SK-N-MC (cell line): Measurements from ENCODE around the gene C2orf42.
"Not testable (repeated sequence)": the region's sequence is repeated elsewhere in the genome, so short reads cannot be mapped to it uniquely, and the experiment has no call there.

ENCODE experiments used
- DNase-seq: peaks from one replicate; pipeline ENCODE4 v3.0.0-alpha.2; 2011; ENCODE audit warnings: low read depth, low spot score
- H3K27ac ChIP-seq: fragments of 200-600 bp; sonication (generic); 2 replicates; pipeline ENCODE4 v1.5.1; 2016; ENCODE audit warnings: mixed run types
- H3K36me3 ChIP-seq: fragments of 200-600 bp; sonication (generic); 2 replicates; pipeline ENCODE4 v1.6.1; 2017; ENCODE audit warnings: antibody characterized with exemption, low read length, mixed read lengths; ENCODE audit not compliant: insufficient read depth
- H3K4me3 ChIP-seq: fragments of 200-600 bp; sonication (generic); 2 replicates; pipeline ENCODE4 v1.5.1; 2016
- H3K9ac ChIP-seq: fragments of 200-600 bp; sonication (generic); 2 replicates; pipeline ENCODE4 v1.8.0; 2017; ENCODE audit warnings: mixed run types, mixed read lengths; ENCODE audit not compliant: insufficient read length
- H3K9me3 ChIP-seq: fragments of 200-600 bp; sonication (generic); 2 replicates; pipeline ENCODE4 v1.6.1; 2017; ENCODE audit warnings: low read depth, mild to moderate bottlenecking, antibody characterized with exemption, low read length, moderate library complexity, mixed read lengths
- EZH2 ChIP-seq: fragments of 200-600 bp; sonication (generic); IDR thresholded peaks from one replicate; pipeline ENCODE4 v1.6.1; 2017; ENCODE audit warnings: antibody characterized with exemption
- FOXP2 ChIP-seq: optimal IDR thresholded peaks from 2 replicates; pipeline ENCODE3; 2011; ENCODE audit warnings: mild to moderate bottlenecking, moderate library complexity; ENCODE audit not compliant: insufficient read depth; ENCODE audit errors: extremely low read length, control extremely low read depth
- POLR2AphosphoS5 ChIP-seq: IDR thresholded peaks from 2 replicates; pipeline ENCODE4 v1.6.1; 2012; ENCODE audit warnings: mild to moderate bottlenecking, low read depth, low read length, borderline replicate concordance

C2orf42 gene

GRCh38 chr2:70140791-70141211 is 50.0 kb downstream of the C2orf42 start:
- no peak overlapping the region for H3K4me3 ChIP-seq
- H3K9ac ChIP-seq = no peak overlapping the region
- DNase-seq = no peak
- peak overlapping the region; percentile 12; the same call in 1 of the 2 replicates for H3K27ac ChIP-seq
- no peaks in the 10 kb centered on the region for H3K36me3 ChIP-seq
- H3K9me3 ChIP-seq = no peaks in the 10 kb centered on the region
- TF ChIP-seq EZH2 (no peak), POLR2AphosphoS5 (no peak), FOXP2 (no peak)

DNA sequence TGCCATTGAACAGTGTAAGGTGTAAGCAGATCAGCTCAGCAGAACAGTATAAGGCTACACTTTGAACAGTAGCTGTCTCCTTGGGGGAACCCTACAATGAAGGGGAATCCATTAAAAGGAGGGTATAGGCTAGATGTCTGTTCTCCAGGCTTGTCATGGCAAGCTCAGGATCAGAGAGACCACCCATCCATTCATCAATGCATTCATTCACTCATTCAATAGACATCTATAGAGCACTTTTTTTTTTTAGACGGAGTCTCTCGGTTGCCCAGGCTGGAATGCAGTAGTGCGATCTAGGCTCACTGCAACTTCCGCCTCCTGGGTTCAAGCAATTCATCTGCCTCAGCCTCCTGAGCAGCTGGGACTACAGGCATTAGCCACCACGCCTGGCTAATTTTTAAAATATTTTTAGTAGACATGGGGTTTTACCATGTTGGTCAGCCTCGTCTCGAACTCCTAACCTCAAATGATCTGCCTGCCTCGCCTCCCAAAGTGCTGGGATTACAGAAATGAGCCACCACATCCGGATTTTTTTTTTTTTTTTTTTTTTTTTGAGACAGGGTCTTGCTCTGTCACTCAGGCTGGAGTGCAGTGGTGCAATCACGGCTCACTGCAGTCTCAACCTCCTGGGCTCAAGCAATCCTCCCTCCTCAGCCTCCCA is 56.4 kb downstream of the C2orf42 start:
- peak overlapping the region; percentile 98 for H3K27ac ChIP-seq
- not testable (repeated sequence) for DNase-seq, H3K9ac ChIP-seq

GRCh38 chr2:70133491-70134322 is 57.1 kb downstream of the C2orf42 start:
- TF ChIP-seq POLR2AphosphoS5 = no peak
- TF ChIP-seq FOXP2 = no peak
- no peak for TF ChIP-seq EZH2
- H3K9ac ChIP-seq = peak overlapping the region; percentile 80
- H3K27ac ChIP-seq = peak overlapping the region; percentile 98
- no peak overlapping the region for H3K4me3 ChIP-seq
- no peak for DNase-seq
- no peaks in the 10 kb centered on the region for H3K9me3 ChIP-seq
- H3K36me3 ChIP-seq = no peaks in the 10 kb centered on the region

More for the DNA sequence above, 56.4 kb downstream of the C2orf42 start:
- H3K4me3 ChIP-seq, H3K36me3 ChIP-seq, H3K9me3 ChIP-seq: not testable (repeated sequence)

GRCh38 chr2:70133127-70133452 is 57.7 kb downstream of the C2orf42 start:
- no peaks in the 10 kb centered on the region for H3K9me3 ChIP-seq
- H3K9ac ChIP-seq = peak overlapping the region; percentile 80
- H3K27ac ChIP-seq = peak overlapping the region; percentile 98
- H3K4me3 ChIP-seq = peak overlapping the region; percentile 80
- no peaks in the 10 kb centered on the region for H3K36me3 ChIP-seq
- no peak for DNase-seq
- no peak for TF ChIP-seq POLR2AphosphoS5
- no peak for TF ChIP-seq EZH2
- TF ChIP-seq FOXP2 = no peak

DNA sequence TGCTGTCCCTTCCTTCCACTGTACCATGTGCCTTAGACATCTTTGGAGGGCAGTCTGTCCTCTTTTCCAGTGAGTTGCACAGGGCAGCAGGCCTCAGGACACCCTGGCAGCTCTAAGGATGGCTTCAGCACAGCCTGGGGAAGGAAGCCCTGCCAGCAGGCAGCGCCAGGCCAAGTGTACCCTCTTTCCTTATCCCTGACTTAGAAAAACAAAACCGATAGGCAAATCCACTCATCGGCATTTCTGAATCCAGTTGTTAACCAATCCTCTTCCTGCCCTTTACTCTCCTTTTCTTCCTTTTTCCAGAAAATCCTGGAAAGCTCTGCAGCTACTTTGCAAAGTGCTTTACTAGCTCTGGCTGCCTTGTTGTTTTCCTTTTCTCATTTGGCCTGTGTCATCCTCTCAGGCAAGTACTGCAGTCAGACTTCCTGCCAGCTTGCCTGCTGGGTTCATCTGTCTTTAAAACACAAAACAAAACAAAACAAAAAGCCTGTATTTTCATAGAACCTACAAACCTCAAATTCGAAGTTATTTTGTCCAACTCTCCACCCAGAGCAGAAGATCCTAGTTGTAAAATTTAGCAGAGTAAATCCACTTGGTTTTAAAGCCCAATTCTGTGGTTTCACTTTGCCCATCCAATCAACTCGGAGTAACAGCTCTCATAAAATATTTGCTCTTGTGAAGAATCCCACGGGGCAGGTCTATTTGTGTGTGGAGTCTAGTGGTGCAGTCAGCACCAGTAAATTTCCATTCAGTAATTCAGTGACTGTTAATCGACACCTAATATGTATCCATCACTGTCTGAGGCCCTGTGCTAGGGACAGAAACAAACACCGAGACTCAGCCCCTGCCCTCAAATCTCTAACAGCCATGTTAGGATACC is 58.3 kb downstream of the C2orf42 start:
- TF ChIP-seq FOXP2 (no peak), EZH2 (no peak), POLR2AphosphoS5 (peak; percentile 57)
- Histone ChIP-seq H3K9ac (peak overlapping the region; percentile 80), H3K9me3 (no peaks in the 10 kb centered on the region), H3K27ac (peak overlapping the region; percentile 98), H3K4me3 (peak overlapping the region; percentile 80), H3K36me3 (no peaks in the 10 kb centered on the region)
- no peak for DNase-seq

DNA sequence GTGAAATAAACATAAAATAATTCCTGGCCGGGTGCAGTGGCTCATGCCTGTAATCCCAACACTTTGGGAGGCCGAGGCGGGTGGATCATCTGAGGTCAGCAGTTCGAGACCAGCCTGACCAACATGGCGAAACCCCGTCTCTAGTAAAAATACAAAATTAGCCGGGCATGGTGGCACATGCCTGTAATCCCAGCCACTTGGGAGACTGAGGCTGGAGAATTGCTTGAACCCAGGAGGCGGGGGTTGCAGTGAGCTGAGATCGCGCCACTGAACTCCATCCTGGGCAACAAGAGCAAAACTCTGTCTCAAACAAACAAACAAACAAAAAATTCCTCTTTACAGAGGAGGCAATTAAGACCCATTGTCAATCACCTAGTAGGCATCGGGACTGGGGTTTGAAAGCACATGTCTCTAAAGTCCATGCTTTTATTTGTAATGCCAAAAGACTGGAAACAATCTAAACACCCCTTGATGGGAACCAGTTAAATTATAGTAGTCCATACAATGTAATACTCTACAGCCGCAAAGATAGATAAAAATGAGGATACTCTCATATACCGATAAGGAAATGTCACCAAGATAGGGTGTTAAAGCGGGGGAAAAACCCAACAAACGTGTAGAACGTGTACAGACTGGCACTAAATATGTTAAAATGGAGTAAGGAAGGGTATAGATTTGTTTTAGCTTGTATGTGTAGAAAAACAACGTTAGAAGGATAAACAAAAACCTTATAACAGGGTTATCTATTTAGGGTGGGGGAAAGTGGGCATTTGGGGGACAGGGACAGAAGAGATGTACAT is 59.3 kb downstream of the C2orf42 start:
- Histone ChIP-seq H3K4me3 (peak overlapping the region; percentile 80), H3K27ac (peak overlapping the region; percentile 98), H3K9ac (peak overlapping the region; percentile 80)
- not testable (repeated sequence) for H3K36me3 ChIP-seq, DNase-seq, H3K9me3 ChIP-seq

GRCh38 chr2:70128005-70128404 is 62.8 kb downstream of the C2orf42 start:
- H3K36me3 ChIP-seq = no peaks in the 10 kb centered on the region
- H3K9me3 ChIP-seq = no peaks in the 10 kb centered on the region
- H3K4me3 ChIP-seq = no peak overlapping the region
- peak overlapping the region; percentile 49; the same call in 1 of the 2 replicates for H3K27ac ChIP-seq
- no peak overlapping the region for H3K9ac ChIP-seq
- no peak for DNase-seq
- TF ChIP-seq POLR2AphosphoS5 (no peak), FOXP2 (no peak), EZH2 (no peak)

GRCh38 chr2:70126413-70126812 is 64.4 kb downstream of the C2orf42 start:
- no peak overlapping the region for H3K4me3 ChIP-seq
- no peak overlapping the region for H3K9ac ChIP-seq

More at GRCh38 chr2:70126413-70126812, 64.4 kb downstream of the C2orf42 start:
- TF ChIP-seq FOXP2 = no peak
- no peak for TF ChIP-seq EZH2
- TF ChIP-seq POLR2AphosphoS5 = no peak
- DNase-seq = no peak
- Histone ChIP-seq H3K9me3 (no peaks in the 10 kb centered on the region), H3K27ac (0 out of 2 replicates have a peak overlapping the region, but pooled peaks have one; percentile 17), H3K36me3 (no peaks in the 10 kb centered on the region)
